Keratinocyte (primary cell): ENCODE data around the gene TIAM1. TPM values are rescaled to one million over a fixed set of nuclear protein-coding genes. Genes with fewer than 3 reads are reported as not detected.
A peak's percentile ranks its signal among the peaks of the same experiment; 100 is the strongest.

ENCODE experiments used
- DNase-seq: peaks from one replicate; pipeline ENCODE4 v3.0.0-alpha.2; 2011; ENCODE audit warnings: low read depth, missing footprints, low spot score
- FAIRE-seq: peaks from 2 replicates; lab custom pipeline; 2011; peaks lifted over from hg19 to GRCh38; lab: Jason Lieb, UNC
- H2AFZ ChIP-seq: 2 replicates; pipeline ENCODE4 v1.6.0; 2012; ENCODE audit warnings: low read length, control low read depth, inconsistent platforms; ENCODE audit not compliant: control insufficient read depth
- H3K27ac ChIP-seq: 2 replicates; pipeline ENCODE4 v1.5.1; 2011; ENCODE audit warnings: low read length; ENCODE audit not compliant: control insufficient read depth, insufficient read depth
- H3K27me3 ChIP-seq: 3 replicates; pipeline ENCODE4 v1.6.0; 2011; ENCODE audit warnings: low read length; ENCODE audit not compliant: control insufficient read depth, insufficient read depth; ENCODE audit errors: extremely low read depth
- H3K36me3 ChIP-seq, 2 experiments: 2 replicates in 1 of 2; 3 replicates in 1 of 2; pipeline ENCODE4 v1.5.1; 2011; ENCODE audit warnings: low read length in 2 of 2, mild to moderate bottlenecking in 1 of 2; ENCODE audit not compliant: control insufficient read depth in 2 of 2, insufficient read depth in 2 of 2; ENCODE audit errors: extremely low read depth in 1 of 2
- H3K4me1 ChIP-seq: 3 replicates; pipeline ENCODE4 v1.5.1; 2011; ENCODE audit warnings: low read length; ENCODE audit not compliant: control insufficient read depth, insufficient read depth; ENCODE audit errors: extremely low read depth
- H3K4me2 ChIP-seq: 3 replicates; pipeline ENCODE4 v1.6.0; 2011; ENCODE audit warnings: low read depth, low read length; ENCODE audit not compliant: control insufficient read depth, insufficient read depth; ENCODE audit errors: extremely low read depth
- H3K4me3 ChIP-seq, 3 experiments: fragments of 200-600 bp in 1 of 3; sonication (generic) in 1 of 3; 2 replicates in 2 of 3; 3 replicates in 1 of 3; pipeline ENCODE4 v1.5.1; 2011 to 2016; ENCODE audit warnings: low read length in 3 of 3, mild to moderate bottlenecking in 3 of 3, control low read depth in 2 of 3, inconsistent platforms in 1 of 3, low read depth in 1 of 3, mixed read lengths in 1 of 3, mixed run types in 1 of 3, moderate library complexity in 1 of 3; ENCODE audit not compliant: control insufficient read depth in 2 of 3, insufficient read depth in 2 of 3; ENCODE audit errors: extremely low read depth in 1 of 3
- H3K79me2 ChIP-seq: 2 replicates; pipeline ENCODE4 v1.6.0; 2012; ENCODE audit warnings: low read length; ENCODE audit not compliant: control insufficient read depth, insufficient read depth
- H3K9ac ChIP-seq: 3 replicates; pipeline ENCODE4 v1.6.0; 2011; ENCODE audit warnings: low read length; ENCODE audit not compliant: control insufficient read depth, insufficient read depth; ENCODE audit errors: extremely low read depth
- H3K9me1 ChIP-seq: 3 replicates; pipeline ENCODE4 v1.6.0; 2011; ENCODE audit warnings: low read length; ENCODE audit not compliant: control insufficient read depth, insufficient read depth; ENCODE audit errors: extremely low read depth
- H3K9me3 ChIP-seq: 2 replicates; pipeline ENCODE4 v1.5.1; 2012; ENCODE audit warnings: low read depth, low read length; ENCODE audit not compliant: control insufficient read depth
- H4K20me1 ChIP-seq: 3 replicates; pipeline ENCODE4 v1.6.0; 2011; ENCODE audit warnings: low read length; ENCODE audit not compliant: control insufficient read depth, insufficient read depth; ENCODE audit errors: extremely low read depth
- EZH2 ChIP-seq: IDR thresholded peaks from one replicate; pipeline ENCODE4 v1.6.1; 2012; ENCODE audit warnings: inconsistent platforms, mild to moderate bottlenecking, low read length, moderate library complexity
- dilution Hi-C: fragments of 300-500 bp; cut with MboI; formaldehyde crosslinking; loops from one replicate; pipeline ENCODE4 v1.7.0; 2020; ENCODE audit warnings: low sequenced_read_pairs; ENCODE audit not compliant: extremely low pct_ligation_motif_present
- polyA plus RNA-seq, 5 experiments: library from polyadenylated mRNA; depleted of rRNA in 3 of 5; stranded (reverse) in 3 of 5; stranded (forward) in 1 of 5; unstranded in 1 of 5; fragments of >200 nt; gene quantifications; 1 replicate in 1 of 5; 2 replicates in 3 of 5; 3 replicates in 1 of 5; pipeline versions ENCODE4 v1.2.1 to v1.2.3, GENCODE V29; 2011 to 2012; ENCODE audit warnings: missing spikeins in 2 of 5, low read depth in 1 of 5, low replicate concordance in 1 of 5
- TF ChIP-seq, protein P1 (sequence below), 3 experiments: IDR thresholded peaks in 1 of 3; conservative IDR thresholded peaks in 1 of 3; optimal IDR thresholded peaks in 1 of 3; 2 replicates in 2 of 3; 3 replicates in 1 of 3; pipeline versions ENCODE3 to v1.5.1; 2011; ENCODE audit warnings: low read length in 3 of 3, mild to moderate bottlenecking in 3 of 3, moderate library complexity in 2 of 3, control low read depth in 1 of 3, inconsistent platforms in 1 of 3; ENCODE audit not compliant: insufficient read depth in 2 of 3; ENCODE audit errors: extremely low read depth in 1 of 3

Gene TIAM1
- polyA plus RNA-seq, 1 donor (not counting 4 experiments of a cell fraction or from before 2014, with no cell fraction given), result 8.3 TPM

DNA sequence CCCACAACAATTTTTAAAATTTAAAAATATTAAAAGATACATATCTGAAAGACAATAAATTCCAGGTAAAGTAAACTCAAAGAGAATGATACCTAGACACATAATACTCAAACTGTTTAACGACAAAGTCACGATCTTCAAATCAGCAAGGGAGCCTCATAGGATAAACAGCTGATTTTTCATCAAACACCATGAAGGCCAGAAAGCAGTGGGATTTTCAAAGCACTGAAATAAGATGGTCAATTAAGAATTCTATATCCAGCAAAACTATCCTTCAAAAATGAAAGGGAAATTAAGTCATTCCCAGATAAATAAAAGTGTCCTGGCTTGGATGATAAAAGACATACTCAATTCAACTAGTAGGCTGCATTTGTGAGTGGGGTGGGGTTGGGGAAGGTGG, 100.5 kb downstream of the TIAM1 start:
- H3K27me3 ChIP-seq, result no peaks in the 10 kb centered on the region
- FAIRE-seq, result no peak
- no peak overlapping the region for H3K4me2 ChIP-seq

DNA sequence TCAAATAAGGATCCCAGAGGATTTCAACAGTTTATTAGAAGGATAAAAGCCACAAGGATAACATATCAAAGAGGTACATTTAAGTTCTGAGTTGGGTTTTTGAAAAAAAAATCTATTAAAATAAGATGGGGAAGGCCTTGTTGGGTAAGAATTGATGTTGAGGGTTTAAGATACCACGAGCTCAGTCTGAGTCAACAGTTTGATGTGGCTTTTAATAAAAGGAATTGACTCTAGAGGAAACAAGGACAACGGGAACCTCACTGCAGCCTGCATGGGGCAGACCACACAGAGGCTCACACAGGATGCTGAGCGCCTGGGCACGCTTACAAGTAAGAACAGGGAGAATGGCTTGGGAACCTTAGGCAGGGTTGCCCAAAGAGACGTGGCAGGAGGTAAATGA, 107.5 kb downstream of the TIAM1 start:
- TF ChIP-seq, protein P1, sequence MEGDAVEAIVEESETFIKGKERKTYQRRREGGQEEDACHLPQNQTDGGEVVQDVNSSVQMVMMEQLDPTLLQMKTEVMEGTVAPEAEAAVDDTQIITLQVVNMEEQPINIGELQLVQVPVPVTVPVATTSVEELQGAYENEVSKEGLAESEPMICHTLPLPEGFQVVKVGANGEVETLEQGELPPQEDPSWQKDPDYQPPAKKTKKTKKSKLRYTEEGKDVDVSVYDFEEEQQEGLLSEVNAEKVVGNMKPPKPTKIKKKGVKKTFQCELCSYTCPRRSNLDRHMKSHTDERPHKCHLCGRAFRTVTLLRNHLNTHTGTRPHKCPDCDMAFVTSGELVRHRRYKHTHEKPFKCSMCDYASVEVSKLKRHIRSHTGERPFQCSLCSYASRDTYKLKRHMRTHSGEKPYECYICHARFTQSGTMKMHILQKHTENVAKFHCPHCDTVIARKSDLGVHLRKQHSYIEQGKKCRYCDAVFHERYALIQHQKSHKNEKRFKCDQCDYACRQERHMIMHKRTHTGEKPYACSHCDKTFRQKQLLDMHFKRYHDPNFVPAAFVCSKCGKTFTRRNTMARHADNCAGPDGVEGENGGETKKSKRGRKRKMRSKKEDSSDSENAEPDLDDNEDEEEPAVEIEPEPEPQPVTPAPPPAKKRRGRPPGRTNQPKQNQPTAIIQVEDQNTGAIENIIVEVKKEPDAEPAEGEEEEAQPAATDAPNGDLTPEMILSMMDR (optimal IDR thresholded peaks at IDR 0.05 in 1 of 3, IDR thresholded peaks at IDR 0.05 in 1 of 3, conservative IDR thresholded peaks at IDR 0.05 in 1 of 3; ENCODE audit: extremely low read depth in 1 of 3, insufficient read depth in 2 of 3, low read length in 3 of 3), result no peak
- TF ChIP-seq EZH2, result no peak
- no peak for DNase-seq
- Histone ChIP-seq H3K36me3 (no peaks in the 10 kb centered on the region), H3K9me3 (peaks cover 2% of the 10 kb centered on the region), H3K27ac (no peak overlapping the region), H3K9me1 (no peaks in the 10 kb centered on the region), H3K27me3 (no peaks in the 10 kb centered on the region), H2AFZ (no peak overlapping the region), H3K9ac (no peak overlapping the region), H4K20me1 (peaks cover 3% of the 10 kb centered on the region), H3K4me2 (peak overlapping the region; percentile 7), H3K4me1 (peaks cover 14% of the 10 kb centered on the region), H3K4me3 (no peak overlapping the region), H3K79me2 (no peaks in the 10 kb centered on the region)
- dilution Hi-C loops, result no loop called here
- no peak for FAIRE-seq

More for the DNA sequence above, 100.5 kb downstream of the TIAM1 start:
- H3K9ac ChIP-seq, result no peak overlapping the region
- H3K36me3 ChIP-seq, result peaks cover 0 to 4% of the 10 kb centered on the region in 2 experiments
- dilution Hi-C loops, result no loop called here
- H3K4me3 ChIP-seq, result no peak overlapping the region
- TF ChIP-seq, protein P1 (optimal IDR thresholded peaks at IDR 0.05 in 1 of 3, IDR thresholded peaks at IDR 0.05 in 1 of 3, conservative IDR thresholded peaks at IDR 0.05 in 1 of 3; ENCODE audit: extremely low read depth in 1 of 3, insufficient read depth in 2 of 3, low read length in 3 of 3), result no peak
- TF ChIP-seq EZH2, result no peak
- no peaks in the 10 kb centered on the region for H3K9me1 ChIP-seq
- H3K27ac ChIP-seq, result no peak overlapping the region
- no peaks in the 10 kb centered on the region for H4K20me1 ChIP-seq
- H3K79me2 ChIP-seq, result no peaks in the 10 kb centered on the region
- peaks cover 4% of the 10 kb centered on the region for H3K9me3 ChIP-seq
- no peak overlapping the region for H2AFZ ChIP-seq
- DNase-seq, result no peak
- peaks cover 5% of the 10 kb centered on the region for H3K4me1 ChIP-seq
